PC-9 (cell line): ENCODE measurements around the gene GLDN. TPM values are rescaled to one million over a fixed set of nuclear protein-coding genes. Genes with fewer than 3 reads are reported as not detected.

Source experiments
- BruUV-seq: library from RNA; stranded (reverse); fragments of 400-500 nt; replicated peaks from 2 replicates; lab custom pipeline; 2021; lab: Mats Ljungman, UMichigan
- CTCF ChIA-PET: fragments of 300-600 bp; sonication (Branson Sonifier 250); formaldehyde crosslinking; loops from one replicate; lab custom pipeline; 2022; ENCODE audit warnings: antibody characterized with exemption; lab: Charles Lee
- POLR2A ChIA-PET: fragments of 300-600 bp; sonication (Branson Sonifier 250); formaldehyde crosslinking; loops from one replicate; lab custom pipeline; 2022; ENCODE audit warnings: antibody characterized with exemption; ENCODE audit not compliant: unreplicated experiment; lab: Charles Lee
- DNase-seq, 2 experiments: peaks; one replicate each; pipeline versions ENCODE4 v3.0.0 to v3.0.0-alpha.2; 2015 to 2022; ENCODE audit warnings: mixed read lengths in 1 of 2
- H2AFZ ChIP-seq: fragments of 200-600 bp; sonication (generic); 2 replicates; pipeline ENCODE4 v1.8.1; 2017; ENCODE audit warnings: antibody characterized with exemption
- H3F3A ChIP-seq: fragments of 200-600 bp; sonication (generic); 2 replicates; pipeline ENCODE4 v1.8.1; 2017; ENCODE audit warnings: antibody characterized with exemption, mild to moderate bottlenecking, low read depth; ENCODE audit not compliant: insufficient read depth
- H3K27ac ChIP-seq: fragments of 200-600 bp; sonication (generic); 2 replicates; pipeline ENCODE4 v1.6.1; 2016; ENCODE audit warnings: mixed run types
- H3K27me3 ChIP-seq: fragments of 200-600 bp; sonication (generic); 2 replicates; pipeline ENCODE4 v1.6.1; 2016; ENCODE audit warnings: low read depth, mixed run types; ENCODE audit not compliant: insufficient read depth
- H3K36me3 ChIP-seq: fragments of 200-600 bp; sonication (generic); 2 replicates; pipeline ENCODE4 v1.6.1; 2016; ENCODE audit warnings: low read depth, mixed run types
- H3K4me1 ChIP-seq: fragments of 200-600 bp; sonication (generic); replicated peaks from 2 replicates; pipeline ENCODE4 v1.6.1; 2016; ENCODE audit warnings: mixed run types; ENCODE audit not compliant: insufficient read depth
- H3K4me2 ChIP-seq: fragments of 200-600 bp; sonication (generic); 2 replicates; pipeline ENCODE4 v1.6.1; 2017; ENCODE audit warnings: mixed run types
- H3K4me3 ChIP-seq: fragments of 200-600 bp; sonication (generic); 2 replicates; pipeline ENCODE4 v1.6.1; 2016; ENCODE audit warnings: mixed run types
- H3K79me2 ChIP-seq: fragments of 200-600 bp; sonication (generic); 2 replicates; pipeline ENCODE4 v1.6.1; 2017; ENCODE audit warnings: low read depth, mixed run types
- H3K9me2 ChIP-seq: fragments of 200-600 bp; sonication (generic); 2 replicates; pipeline ENCODE4 v1.8.1; 2017; ENCODE audit warnings: mild to moderate bottlenecking; ENCODE audit not compliant: insufficient read depth
- H3K9me3 ChIP-seq: fragments of 200-600 bp; sonication (generic); 2 replicates; pipeline ENCODE4 v1.8.1; 2016; ENCODE audit warnings: low read depth; ENCODE audit not compliant: insufficient read depth
- H4K20me1 ChIP-seq: fragments of 200-600 bp; sonication (generic); 2 replicates; pipeline ENCODE4 v1.8.1; 2017; ENCODE audit not compliant: insufficient read depth
- CTCF ChIP-seq: fragments of 200-600 bp; sonication (generic); conservative IDR thresholded peaks from 2 replicates; pipeline ENCODE4 v1.6.1; 2017; ENCODE audit warnings: mixed run types, antibody characterized with exemption, mild to moderate bottlenecking, moderate library complexity
- EZH2 ChIP-seq: fragments of 200-600 bp; sonication (generic); IDR thresholded peaks from 2 replicates; pipeline ENCODE4 v1.8.0; 2017; ENCODE audit warnings: antibody characterized with exemption, low read depth
- intact Hi-C: fragments of 100-400 bp; cut with micrococcal nuclease; formaldehyde crosslinking; loops from one replicate; pipeline ENCODE4 v1.10.0; 2022; ENCODE audit not compliant: unreplicated experiment
- total RNA-seq: library from RNA; stranded (reverse); gene quantifications from 2 replicates; pipeline ENCODE4 v1.2.3, GENCODE V29; 2021

Gene GLDN
- total RNA-seq, 1 experiment from 2014 or later, result not detected

GRCh38 chr15:51302480-51302879 lies 39.0 kb upstream of the GLDN start:
- no TSS peak for BruUV-seq
- Histone ChIP-seq H3K4me1 (no peaks in the 10 kb centered on the region), H3K27ac (no peak overlapping the region), H3K4me3 (no peak overlapping the region), H3K27me3 (peaks cover 5% of the 10 kb centered on the region; the same call in 1 of the 2 replicates), H3K9me3 (no peaks in the 10 kb centered on the region), H4K20me1 (no peaks in the 10 kb centered on the region), H3F3A (no peaks in the 10 kb centered on the region), H2AFZ (no peak overlapping the region), H3K79me2 (no peaks in the 10 kb centered on the region), H3K9me2 (no peaks in the 10 kb centered on the region), H3K36me3 (no peaks in the 10 kb centered on the region), H3K4me2 (no peak overlapping the region)
- POLR2A ChIA-PET, result no interaction called here
- CTCF ChIA-PET, result no interaction called here
- DNase-seq, result no peak
- TF ChIP-seq EZH2 (no peak), CTCF (no peak)
- intact Hi-C loops, result no loop called here

GRCh38 chr15:51303462-51303980 lies 37.9 kb upstream of the GLDN start:
- no peak for DNase-seq
- Histone ChIP-seq H2AFZ (no peak overlapping the region), H3K9me3 (no peaks in the 10 kb centered on the region), H3K4me3 (no peak overlapping the region), H3F3A (no peaks in the 10 kb centered on the region), H3K4me2 (no peak overlapping the region), H3K9me2 (no peaks in the 10 kb centered on the region), H3K36me3 (no peaks in the 10 kb centered on the region), H4K20me1 (no peaks in the 10 kb centered on the region), H3K79me2 (no peaks in the 10 kb centered on the region), H3K4me1 (no peaks in the 10 kb centered on the region), H3K27me3 (peaks cover 5% of the 10 kb centered on the region; the same call in 1 of the 2 replicates), H3K27ac (no peak overlapping the region)
- CTCF ChIA-PET, result no interaction called here
- POLR2A ChIA-PET, result no interaction called here
- no TSS peak for BruUV-seq
- TF ChIP-seq EZH2 (no peak), CTCF (no peak)
- intact Hi-C loops, result no loop called here

GRCh38 chr15:51307325-51307724 lies 34.1 kb upstream of the GLDN start:
- no peaks in the 10 kb centered on the region for H3K4me1 ChIP-seq

More at GRCh38 chr15:51307325-51307724, 34.1 kb upstream of the GLDN start:
- no peaks in the 10 kb centered on the region for H3K36me3 ChIP-seq
- no peaks in the 10 kb centered on the region for H4K20me1 ChIP-seq
- H3K9me3 ChIP-seq, result no peaks in the 10 kb centered on the region
- intact Hi-C loops, result no loop called here
- H3K79me2 ChIP-seq, result no peaks in the 10 kb centered on the region
- DNase-seq, result no peak
- H3K9me2 ChIP-seq, result no peaks in the 10 kb centered on the region
- H3K27ac ChIP-seq, result no peak overlapping the region
- CTCF ChIA-PET, result no interaction called here
- H3K4me2 ChIP-seq, result no peak overlapping the region
- POLR2A ChIA-PET, result no interaction called here
- H3K27me3 ChIP-seq, result peaks cover 10% of the 10 kb centered on the region; the same call in 1 of the 2 replicates
- no peak overlapping the region for H3K4me3 ChIP-seq
- no peak overlapping the region for H2AFZ ChIP-seq
- H3F3A ChIP-seq, result no peaks in the 10 kb centered on the region
- no TSS peak for BruUV-seq
- TF ChIP-seq EZH2 (no peak), CTCF (no peak)
